Fibroblast of villous mesenchyme (primary cell): ENCODE measurements around the gene CAMK1G. TPM values are rescaled to one million over a fixed set of nuclear protein-coding genes. Genes with fewer than 3 reads are reported as not detected.

Experiments
- DNase-seq: peaks from one replicate; pipeline ENCODE4 v3.0.0-alpha.2; 2010; ENCODE audit warnings: low read depth
- H3K4me3 ChIP-seq: 2 replicates; pipeline ENCODE4 v1.5.1; 2011; ENCODE audit warnings: low read depth, mild to moderate bottlenecking, low read length
- total RNA-seq: library from RNA; depleted of rRNA; stranded (reverse); fragments of >200 nt; gene quantifications from 2 replicates; pipeline ENCODE4 v1.2.3, GENCODE V29; 2012
- TF ChIP-seq, protein P1 (sequence below): IDR thresholded peaks from 2 replicates; pipeline ENCODE4 v1.5.1; 2012; ENCODE audit warnings: low read depth, mild to moderate bottlenecking, low read length; ENCODE audit not compliant: insufficient read depth

CAMK1G gene
- total RNA-seq, 1 donor: 9.1 TPM

GRCh38 chr1:209611771-209612570 lies 28.5 kb downstream of the CAMK1G start:
- TF ChIP-seq, protein P1, sequence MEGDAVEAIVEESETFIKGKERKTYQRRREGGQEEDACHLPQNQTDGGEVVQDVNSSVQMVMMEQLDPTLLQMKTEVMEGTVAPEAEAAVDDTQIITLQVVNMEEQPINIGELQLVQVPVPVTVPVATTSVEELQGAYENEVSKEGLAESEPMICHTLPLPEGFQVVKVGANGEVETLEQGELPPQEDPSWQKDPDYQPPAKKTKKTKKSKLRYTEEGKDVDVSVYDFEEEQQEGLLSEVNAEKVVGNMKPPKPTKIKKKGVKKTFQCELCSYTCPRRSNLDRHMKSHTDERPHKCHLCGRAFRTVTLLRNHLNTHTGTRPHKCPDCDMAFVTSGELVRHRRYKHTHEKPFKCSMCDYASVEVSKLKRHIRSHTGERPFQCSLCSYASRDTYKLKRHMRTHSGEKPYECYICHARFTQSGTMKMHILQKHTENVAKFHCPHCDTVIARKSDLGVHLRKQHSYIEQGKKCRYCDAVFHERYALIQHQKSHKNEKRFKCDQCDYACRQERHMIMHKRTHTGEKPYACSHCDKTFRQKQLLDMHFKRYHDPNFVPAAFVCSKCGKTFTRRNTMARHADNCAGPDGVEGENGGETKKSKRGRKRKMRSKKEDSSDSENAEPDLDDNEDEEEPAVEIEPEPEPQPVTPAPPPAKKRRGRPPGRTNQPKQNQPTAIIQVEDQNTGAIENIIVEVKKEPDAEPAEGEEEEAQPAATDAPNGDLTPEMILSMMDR: no peak
- DNase-seq: no peak
- no peak overlapping the region for H3K4me3 ChIP-seq

GRCh38 chr1:209612646-209613399 lies 29.3 kb downstream of the CAMK1G start:
- no peak overlapping the region for H3K4me3 ChIP-seq
- no peak for DNase-seq
- TF ChIP-seq, protein P1: no peak

GRCh38 chr1:209613400-209614150 lies 30.1 kb downstream of the CAMK1G start:
- H3K4me3 ChIP-seq: no peak overlapping the region
- DNase-seq: no peak
- TF ChIP-seq, protein P1: no peak

- TF ChIP-seq, protein P1: no peak
- H3K4me3 ChIP-seq: no peak overlapping the region
- no peak for DNase-seq
Observed at GRCh38 chr1:209614151-209614420, 30.6 kb downstream of the CAMK1G start.

DNA sequence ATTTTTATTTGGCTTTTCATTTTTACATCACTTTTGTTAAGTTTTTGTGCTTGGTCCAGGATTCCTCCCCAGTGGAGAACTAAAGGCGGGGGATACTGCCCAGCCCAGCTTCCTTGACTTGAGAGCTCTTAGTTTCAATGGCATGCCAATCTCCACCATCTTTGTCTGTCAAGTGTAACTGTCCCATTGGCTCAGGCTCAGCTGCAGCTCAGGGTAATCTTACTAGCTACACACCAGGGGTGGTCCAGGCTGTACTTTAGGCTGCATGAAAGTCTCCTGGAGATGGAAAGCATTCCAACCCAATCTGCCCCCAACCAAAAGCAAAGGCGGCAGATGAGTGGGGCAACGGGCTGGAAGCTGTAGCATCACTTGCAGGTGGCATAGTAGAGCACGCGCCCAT lies 31.4 kb downstream of the CAMK1G start:
- H3K4me3 ChIP-seq: no peak overlapping the region
- DNase-seq: no peak
- TF ChIP-seq, protein P1: no peak

- no peak for DNase-seq
- no peak overlapping the region for H3K4me3 ChIP-seq
- TF ChIP-seq, protein P1: no peak
Observed at GRCh38 chr1:209616366-209617046, 33.0 kb downstream of the CAMK1G start.
